Measurements from ENCODE around the gene GAS6.
"Not testable (repeated sequence)": the region's sequence is repeated elsewhere in the genome, so short reads cannot be mapped to it uniquely, and the experiment has no call there.

GAS6 gene

GRCh38 chr13:113842336-113843062 lies 21.4 kb downstream of the GAS6 start:
- no peak for DNase-seq (ENCODE audit: extremely low read depth in 1 of 2, low read depth in 1 of 2)

GRCh38 chr13:113841353-113841650 lies 22.6 kb downstream of the GAS6 start:
- no peak for DNase-seq (ENCODE audit: extremely low read depth in 1 of 2, low read depth in 1 of 2)

GRCh38 chr13:113840541-113841352 lies 23.1 kb downstream of the GAS6 start:
- no peak for DNase-seq (ENCODE audit: extremely low read depth in 1 of 2, low read depth in 1 of 2)

- no peak for DNase-seq (ENCODE audit: extremely low read depth in 1 of 2, low read depth in 1 of 2)
Observed at GRCh38 chr13:113839536-113840204, 24.2 kb downstream of the GAS6 start.

- no peak for DNase-seq (ENCODE audit: extremely low read depth in 1 of 2, low read depth in 1 of 2)
Observed at GRCh38 chr13:113838711-113839201, 25.1 kb downstream of the GAS6 start.

GRCh38 chr13:113837560-113838355 lies 26.1 kb downstream of the GAS6 start:
- DNase-seq (ENCODE audit: extremely low read depth in 1 of 2, low read depth in 1 of 2), result no peak

GRCh38 chr13:113836768-113837559 lies 26.9 kb downstream of the GAS6 start:
- no peak for DNase-seq (ENCODE audit: extremely low read depth in 1 of 2, low read depth in 1 of 2)

GRCh38 chr13:113835461-113836270 lies 28.2 kb downstream of the GAS6 start:
- DNase-seq (ENCODE audit: extremely low read depth in 1 of 2, low read depth in 1 of 2), result no peak

GRCh38 chr13:113834496-113835200 lies 29.2 kb downstream of the GAS6 start:
- no peak for DNase-seq (ENCODE audit: extremely low read depth in 1 of 2, low read depth in 1 of 2)

- DNase-seq (ENCODE audit: extremely low read depth in 1 of 2, low read depth in 1 of 2), result not testable (repeated sequence)
Observed at GRCh38 chr13:113834006-113834405, 29.9 kb downstream of the GAS6 start.

- no peak for DNase-seq (ENCODE audit: extremely low read depth in 1 of 2, low read depth in 1 of 2)
Observed at GRCh38 chr13:113833111-113833830, 30.6 kb downstream of the GAS6 start.

- no peak for DNase-seq (ENCODE audit: extremely low read depth in 1 of 2, low read depth in 1 of 2)
Observed at GRCh38 chr13:113832631-113833030, 31.2 kb downstream of the GAS6 start.

- DNase-seq (ENCODE audit: extremely low read depth in 1 of 2, low read depth in 1 of 2), result no peak
Observed at GRCh38 chr13:113832205-113832604, 31.7 kb downstream of the GAS6 start.

- no peak for DNase-seq (ENCODE audit: extremely low read depth in 1 of 2, low read depth in 1 of 2)
Observed at GRCh38 chr13:113831061-113831460, 32.8 kb downstream of the GAS6 start.

GRCh38 chr13:113830426-113830950 lies 33.4 kb downstream of the GAS6 start:
- DNase-seq (ENCODE audit: extremely low read depth in 1 of 2, low read depth in 1 of 2), result not testable (repeated sequence)

- DNase-seq (ENCODE audit: extremely low read depth in 1 of 2, low read depth in 1 of 2), result no peak
Observed at GRCh38 chr13:113828282-113828825, 35.5 kb downstream of the GAS6 start.

- DNase-seq (ENCODE audit: extremely low read depth in 1 of 2, low read depth in 1 of 2), result no peak
Observed at GRCh38 chr13:113827021-113827420, 36.9 kb downstream of the GAS6 start.
